Kasumi-1 (cell line): ENCODE results near the gene COL5A1.
"Not testable (repeated sequence)": the region's sequence is repeated elsewhere in the genome, so short reads cannot be mapped to it uniquely, and the experiment has no call there.

Experiments used
- DNase-seq, 2 experiments: peaks; one replicate each; lab custom pipeline; 2025; lab: John Stamatoyannopoulos, UW

Gene COL5A1

DNA sequence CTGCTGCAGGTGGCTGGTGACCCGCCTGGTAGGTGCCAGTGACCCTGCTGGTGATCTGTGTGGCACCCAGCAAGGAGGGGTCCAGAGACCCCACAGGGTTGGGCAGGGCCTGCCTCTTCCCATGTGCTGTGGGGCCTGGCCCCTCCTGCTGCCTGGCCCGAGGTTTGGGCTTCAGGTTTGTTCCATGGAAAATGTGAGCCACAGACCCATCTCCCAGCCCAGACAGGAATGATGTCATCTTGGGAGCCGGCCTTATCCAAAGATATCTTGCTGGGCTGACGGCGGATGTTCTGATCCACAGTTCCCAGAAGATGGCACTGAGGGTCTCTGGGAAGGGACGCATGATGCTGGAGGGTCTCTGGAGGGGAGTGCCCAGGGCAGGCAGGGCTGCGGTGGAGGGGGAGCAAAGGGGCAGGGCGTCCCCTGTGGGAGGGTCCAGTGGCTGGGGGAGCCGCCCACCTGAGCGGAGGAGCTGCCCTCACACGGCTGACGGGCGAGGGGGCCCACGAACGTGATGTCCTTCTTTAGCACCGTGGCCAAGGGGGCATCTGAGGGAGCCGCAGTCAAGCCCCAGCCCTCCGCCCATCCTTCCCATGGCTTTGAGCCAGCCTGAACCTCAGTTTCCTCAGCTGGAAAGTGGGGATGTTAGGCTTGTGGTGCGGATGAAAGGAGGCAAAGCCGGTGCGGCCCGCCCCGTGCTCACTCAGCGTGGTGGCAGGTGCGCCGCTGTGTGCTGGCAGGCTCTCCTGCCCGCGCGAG, 68.1 kb downstream of the COL5A1 start:
- no peak for DNase-seq

DNA sequence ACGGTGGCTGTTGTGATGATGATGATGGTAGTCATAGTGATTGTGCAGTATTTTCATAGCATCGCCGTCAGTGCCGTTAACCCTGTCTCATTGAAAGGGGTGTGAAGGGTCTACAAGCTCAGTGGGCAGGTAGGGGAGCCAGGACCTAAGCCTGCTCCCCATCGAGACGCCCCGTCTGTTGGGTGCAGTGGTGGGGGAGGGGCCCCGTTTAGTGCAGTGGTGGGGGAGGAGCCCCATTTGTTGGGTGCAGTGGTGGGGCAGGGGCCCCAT, 68.6 kb downstream of the COL5A1 start:
- DNase-seq: no peak

DNA sequence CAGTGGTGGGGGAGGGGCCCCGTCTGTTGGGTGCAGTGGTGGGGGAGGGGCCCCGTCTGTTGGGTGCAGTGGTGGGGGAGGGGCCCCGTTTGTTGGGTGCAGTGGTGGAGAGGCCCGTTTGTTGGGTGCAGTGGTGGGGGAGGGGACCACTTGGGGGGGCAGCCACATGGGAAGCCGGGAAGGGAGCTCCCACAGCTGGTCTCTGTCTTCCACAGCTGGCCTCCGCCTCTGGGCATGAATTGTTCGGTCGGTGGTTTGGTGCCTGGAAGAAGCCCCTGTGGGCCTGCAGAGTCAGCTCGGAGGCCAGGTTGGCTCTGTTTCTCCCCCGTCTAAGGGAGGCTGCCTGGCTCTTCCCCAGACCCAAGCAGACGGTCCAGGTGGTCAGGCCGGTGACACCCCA, 69.3 kb downstream of the COL5A1 start:
- no peak for DNase-seq

DNA sequence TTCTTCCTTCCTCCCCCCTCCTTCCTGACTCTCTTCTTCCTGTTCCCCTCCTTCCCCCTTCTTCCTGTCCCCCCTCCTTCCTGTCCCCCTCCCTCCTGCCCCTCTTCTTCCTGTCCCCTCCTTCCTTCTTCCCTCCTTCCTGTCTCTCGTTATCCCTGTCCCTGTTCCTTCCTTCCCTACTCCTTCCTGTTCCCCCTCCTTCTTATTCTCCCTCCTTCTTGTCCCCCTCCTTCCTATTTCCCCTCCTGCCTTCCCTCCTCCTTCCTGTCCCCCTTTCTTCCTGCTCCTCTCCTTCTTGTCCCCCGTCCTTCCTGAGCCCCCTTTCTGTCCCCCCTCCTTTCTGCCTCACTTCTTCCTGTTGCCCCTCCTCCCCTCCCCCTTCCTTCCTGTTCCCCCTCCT, 70.6 kb downstream of the COL5A1 start:
- DNase-seq: no peak

DNA sequence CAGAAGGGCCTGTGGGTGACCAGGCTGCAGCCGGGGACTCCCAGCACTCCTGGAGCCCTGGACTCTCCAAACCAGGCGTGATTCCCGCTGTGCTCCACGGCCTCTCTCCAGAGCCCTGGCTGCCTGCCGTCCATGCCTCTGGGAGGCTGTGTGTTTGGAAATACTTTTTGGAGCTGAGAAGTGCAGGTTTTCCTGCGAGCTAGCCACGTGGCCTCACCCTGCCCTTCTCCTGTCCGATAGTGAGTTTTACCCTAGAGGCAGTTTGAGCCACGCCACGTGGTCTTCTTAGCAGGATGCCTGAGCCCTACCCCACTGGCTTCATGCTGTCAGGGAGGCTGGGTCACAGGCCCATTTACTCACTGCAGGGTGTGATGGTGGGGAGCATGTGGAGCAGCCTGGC, 71.3 kb downstream of the COL5A1 start:
- no peak for DNase-seq

DNA sequence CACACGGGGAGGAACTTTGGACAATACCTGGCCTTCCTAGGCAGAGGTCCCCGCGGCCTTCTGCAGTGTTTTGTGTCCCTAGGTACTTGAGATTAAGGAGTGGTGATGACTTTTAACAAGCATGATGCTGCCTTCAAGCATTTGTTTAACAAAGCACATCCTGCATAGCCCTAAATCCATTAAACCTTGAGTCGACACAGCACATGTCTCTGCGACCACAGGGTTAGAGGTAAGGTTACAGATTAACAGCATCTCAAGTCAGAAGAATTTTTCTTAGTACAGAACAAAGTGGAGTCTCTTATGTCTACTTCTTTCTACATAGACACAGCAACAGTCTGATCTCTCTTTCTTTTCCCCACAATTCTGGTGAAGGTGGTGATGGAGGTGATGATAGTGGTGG, 73.9 kb downstream of the COL5A1 start:
- DNase-seq: not testable (repeated sequence)

DNA sequence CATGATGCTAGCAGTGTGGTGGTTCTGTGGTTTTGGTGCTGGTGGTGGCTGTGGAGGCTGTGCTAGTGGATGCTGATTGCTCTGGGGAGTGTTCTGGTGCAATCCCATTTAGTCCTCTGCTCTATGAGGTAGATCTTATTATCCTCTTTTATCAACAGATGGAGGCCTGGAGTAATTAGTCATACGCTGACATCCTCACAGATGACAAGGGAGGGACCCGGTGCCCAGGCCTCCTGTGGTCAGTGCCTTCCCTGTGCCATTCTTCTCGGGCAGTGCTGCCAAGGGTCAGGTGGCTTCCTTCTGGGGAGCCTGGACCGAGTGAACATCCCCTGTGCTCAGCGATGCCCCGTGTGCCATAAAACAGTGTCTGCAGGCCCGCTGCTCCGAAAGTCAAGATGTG, 74.5 kb downstream of the COL5A1 start:
- no peak for DNase-seq

DNA sequence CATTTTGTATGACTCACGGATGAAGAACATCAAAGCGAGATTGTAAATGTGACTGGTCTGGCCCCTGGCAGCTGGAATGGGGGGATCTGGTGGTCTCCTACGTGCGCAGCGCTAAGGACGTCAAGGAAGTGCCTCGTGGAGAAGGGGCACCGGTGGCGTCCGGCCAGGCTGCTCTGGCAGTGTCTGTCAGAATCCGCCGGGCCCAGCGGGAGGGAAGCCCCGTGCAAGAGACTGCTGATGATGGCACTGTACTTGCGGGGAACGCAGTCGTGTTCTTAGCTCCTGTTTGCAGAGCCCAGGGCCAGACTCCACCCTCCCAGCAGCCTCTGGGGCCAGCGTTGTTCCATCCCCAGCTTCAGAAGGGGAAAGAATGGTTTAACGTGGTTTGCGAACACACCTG, 75.5 kb downstream of the COL5A1 start:
- DNase-seq: no peak

DNA sequence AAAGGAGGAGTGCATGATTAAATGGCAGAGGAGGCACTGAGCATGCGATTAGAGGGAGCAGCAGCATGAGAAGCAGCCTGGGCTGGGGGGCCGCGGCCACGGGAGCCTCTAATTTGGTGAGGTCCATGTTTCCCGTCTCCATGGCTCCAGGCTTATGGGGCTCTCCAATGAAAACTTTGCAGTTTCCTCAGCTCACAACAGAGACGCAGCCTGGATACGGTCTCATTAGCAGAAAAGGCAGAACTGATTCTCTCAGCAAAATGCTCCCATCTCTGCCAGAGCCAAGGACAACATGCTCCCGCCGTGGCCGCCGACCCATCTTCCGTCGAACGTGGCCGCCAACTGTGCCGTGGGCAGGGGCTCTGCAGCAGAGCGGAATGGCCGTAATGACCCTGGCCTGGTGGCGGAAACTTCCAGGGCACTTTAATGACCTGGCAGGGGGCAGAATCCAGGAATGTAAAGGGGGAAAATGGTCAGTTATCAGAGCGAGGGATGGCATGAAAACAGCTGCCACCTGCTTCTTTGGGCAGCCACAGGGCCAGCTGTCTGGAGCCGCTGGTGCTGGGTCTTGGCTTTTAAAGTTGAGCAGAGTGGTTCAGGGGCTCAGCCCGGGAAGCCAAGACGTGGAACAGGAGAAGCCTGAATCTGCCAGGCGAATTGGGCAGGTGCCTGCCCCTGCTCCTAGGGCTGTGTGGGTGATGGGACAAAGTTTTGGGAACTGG, 76.5 kb downstream of the COL5A1 start:
- DNase-seq: no peak

DNA sequence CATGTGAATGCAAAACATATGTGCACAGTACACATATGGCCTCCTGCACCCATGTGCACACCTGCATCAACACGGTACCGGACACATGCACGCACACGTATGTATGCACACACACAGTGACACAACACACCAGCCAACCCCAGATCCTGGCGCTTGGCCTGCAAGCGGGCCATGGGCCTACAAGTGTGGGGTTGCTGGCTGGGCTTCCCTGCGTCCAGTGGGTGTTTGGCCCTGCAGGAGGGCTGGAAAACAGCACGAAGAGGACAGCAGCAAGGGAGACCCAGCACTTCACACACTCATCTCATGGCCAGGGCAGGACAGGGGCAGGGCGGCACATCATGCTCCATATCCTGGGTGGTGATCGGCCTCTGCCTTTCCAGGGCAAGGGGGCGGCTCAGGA, 77.7 kb downstream of the COL5A1 start:
- DNase-seq: no peak

DNA sequence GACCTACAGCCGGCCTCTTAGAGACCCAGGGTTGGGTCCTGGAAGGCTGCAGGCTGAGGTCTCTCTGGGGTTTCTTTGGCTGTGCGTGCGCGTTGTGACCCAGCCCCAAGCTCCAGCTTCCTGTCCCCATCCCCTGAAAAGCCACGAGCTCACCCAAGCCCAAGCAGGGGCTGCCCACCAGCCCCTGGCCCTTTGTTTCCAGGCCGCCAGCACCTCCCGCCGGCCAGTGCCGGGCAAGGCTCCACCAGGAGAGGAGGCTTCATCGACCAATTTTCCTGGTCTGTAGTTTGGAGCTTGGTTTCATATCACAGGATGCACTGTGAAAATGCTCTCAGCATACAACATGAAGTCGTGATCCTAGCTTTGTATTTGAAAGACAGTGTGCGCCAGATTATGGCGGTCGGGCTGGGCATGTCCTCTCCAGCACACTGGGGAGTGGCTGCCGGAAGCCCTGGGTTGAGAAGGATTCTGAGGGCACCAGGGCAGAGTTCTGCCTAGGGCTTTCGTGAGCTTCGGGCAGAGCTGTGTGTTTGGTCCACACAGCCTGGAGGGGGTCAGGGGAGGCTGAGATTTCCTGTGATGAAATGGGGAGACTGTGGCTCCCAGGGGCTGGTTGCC, 78.6 kb downstream of the COL5A1 start:
- no peak for DNase-seq

DNA sequence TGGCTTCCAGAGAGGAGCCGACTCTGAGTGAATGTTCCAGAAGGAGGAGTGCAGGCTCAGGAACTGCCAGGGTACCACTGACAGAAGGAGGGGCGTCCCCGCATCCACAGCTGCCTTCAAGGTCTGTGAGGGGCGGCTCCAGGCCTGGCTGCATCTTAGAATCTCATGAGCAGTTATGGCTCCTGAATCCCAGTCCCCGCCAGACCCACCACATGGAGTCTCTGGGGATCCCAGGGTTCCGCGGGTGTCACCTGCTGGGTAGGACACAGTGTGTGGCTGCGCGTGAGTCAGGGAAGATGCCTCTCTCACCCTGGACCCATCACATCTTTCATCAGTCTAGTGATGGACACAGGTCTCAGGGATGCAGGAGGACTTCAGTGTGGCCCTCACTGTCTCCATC, 79.2 kb downstream of the COL5A1 start:
- no peak for DNase-seq

DNA sequence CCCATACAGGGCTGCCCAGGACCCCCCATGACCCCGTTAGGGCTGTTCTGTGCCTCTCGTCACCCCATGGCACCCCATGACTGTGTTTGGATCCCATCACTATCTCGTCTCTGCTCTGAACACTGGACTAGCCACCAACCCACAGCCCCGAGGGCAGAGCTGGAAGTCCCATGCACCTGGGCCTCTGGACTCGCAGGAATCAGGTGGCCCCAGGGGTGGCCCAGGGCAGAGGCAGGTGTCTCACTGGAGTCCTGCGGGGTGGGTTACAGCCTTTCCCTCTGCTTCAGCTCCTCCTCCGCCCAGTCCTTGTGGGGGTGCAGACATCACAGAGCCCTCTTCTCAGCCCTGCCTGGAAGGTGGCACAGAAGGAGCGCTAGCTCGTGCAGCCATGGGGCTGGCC, 79.7 kb downstream of the COL5A1 start:
- DNase-seq: no peak

DNA sequence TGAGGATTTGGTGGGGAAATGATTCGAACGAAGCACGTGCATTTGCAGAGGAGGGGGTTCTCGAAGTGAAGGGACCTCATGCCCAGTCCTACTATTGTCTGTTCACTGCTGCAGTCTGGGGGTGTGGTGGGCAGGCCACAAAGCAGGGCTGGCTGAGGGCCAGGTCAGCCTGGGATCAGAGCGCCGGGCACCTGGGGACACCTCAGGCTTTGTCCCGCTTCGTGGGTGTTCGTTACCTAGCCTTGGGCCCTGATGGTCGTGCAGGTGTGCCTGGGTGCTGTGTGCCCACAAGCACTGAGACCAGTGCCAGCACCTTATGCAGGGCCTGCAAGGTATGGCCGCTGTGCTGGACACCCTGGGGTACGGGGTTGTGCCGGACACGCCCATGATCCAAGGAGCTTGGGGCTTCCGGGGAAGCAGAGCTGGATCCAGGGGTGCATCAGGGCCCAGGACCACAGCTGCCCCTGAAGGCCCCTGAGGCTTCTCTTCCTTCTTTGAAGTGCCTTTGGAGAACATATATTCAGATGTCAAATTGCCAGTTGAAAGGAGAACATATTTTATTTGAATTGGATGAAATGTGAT, 80.6 kb downstream of the COL5A1 start:
- DNase-seq: no peak

DNA sequence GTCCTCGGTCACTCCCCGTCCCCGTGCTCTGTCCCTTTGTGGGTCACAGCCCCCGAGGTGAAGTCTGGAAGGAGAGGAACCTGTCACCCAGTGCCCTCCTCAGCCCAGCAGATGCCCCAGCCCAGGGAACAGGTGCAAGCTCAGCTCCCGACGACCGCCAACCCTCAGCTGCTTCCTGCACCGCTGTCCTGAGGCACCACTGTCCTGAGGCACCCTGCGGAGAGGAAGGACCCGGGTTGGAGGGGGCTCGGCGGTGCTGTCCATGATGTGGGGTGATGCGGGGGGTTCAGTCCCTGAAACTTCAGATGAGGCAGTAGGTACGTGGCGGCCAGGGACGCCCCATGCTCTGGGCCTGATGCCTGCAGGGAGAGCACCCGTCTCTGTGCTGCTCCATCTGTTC, 81.4 kb downstream of the COL5A1 start:
- no peak for DNase-seq

DNA sequence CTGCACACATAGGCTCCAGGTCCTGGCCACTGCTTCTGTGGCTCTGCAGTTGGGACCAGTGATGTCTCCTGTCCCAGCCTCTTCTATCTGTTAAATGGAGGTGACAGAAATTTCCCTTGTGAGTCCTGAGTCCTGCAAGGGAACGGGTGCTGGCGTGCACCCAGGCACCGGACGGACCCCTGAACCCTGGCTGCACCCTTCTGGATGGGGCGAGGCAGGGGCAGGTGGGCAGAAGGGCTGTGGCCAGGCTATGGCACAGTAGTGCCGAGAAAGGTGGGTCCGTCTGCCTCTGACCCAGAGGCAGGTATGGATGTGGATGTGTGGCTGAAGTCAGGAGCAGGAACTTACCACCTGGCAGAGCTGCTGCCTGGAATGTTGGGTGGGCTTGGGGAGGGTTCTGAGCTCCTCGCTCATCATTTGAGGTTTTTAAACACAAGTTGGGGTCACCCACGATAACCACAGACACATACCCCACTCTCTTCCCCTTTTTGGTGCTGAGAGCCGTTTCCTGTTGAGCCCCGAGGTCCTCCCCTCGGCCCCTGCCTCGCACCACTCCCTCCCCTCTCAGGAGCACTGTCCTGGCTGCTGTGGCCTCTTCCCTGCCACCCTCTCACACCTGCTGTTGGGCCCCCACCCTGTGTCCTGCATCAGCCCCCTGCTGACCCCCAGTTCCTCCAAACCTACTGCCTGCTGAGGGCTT, 82.0 kb downstream of the COL5A1 start:
- DNase-seq: no peak

DNA sequence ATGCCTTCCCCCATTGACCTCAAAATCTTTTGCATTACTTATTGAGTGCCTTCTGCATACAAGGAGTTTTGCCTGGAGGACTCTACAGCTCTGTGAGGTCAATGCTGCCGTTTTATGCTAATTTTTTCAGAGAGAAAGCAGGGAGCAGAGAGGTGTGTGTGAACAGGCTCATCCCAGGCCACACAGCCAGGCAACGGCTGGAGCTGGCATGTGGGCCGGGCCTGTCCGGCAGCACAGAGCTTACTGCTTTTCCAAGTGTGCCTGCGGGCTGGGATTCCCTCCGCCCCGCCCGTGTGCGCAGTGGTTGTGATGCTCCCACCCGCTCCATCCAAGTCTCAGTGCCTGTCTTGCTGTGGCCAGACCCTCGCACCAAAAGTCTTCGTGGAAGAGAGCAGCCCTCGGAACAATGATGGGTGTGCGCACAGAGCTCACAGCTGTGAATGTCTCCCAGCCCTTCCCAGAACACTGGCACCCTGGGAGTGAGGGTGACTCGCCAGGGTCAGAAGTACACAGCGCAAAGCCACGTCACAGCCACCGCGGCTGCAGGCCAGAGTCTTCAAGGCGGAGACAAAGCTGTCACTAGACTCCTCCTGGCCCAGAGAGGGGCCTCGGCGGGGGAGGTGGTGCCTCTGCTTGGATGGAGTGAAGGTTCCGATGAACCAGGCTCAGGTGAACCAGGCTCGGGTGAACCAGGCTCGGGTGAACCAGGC, 82.8 kb downstream of the COL5A1 start:
- no peak for DNase-seq

DNA sequence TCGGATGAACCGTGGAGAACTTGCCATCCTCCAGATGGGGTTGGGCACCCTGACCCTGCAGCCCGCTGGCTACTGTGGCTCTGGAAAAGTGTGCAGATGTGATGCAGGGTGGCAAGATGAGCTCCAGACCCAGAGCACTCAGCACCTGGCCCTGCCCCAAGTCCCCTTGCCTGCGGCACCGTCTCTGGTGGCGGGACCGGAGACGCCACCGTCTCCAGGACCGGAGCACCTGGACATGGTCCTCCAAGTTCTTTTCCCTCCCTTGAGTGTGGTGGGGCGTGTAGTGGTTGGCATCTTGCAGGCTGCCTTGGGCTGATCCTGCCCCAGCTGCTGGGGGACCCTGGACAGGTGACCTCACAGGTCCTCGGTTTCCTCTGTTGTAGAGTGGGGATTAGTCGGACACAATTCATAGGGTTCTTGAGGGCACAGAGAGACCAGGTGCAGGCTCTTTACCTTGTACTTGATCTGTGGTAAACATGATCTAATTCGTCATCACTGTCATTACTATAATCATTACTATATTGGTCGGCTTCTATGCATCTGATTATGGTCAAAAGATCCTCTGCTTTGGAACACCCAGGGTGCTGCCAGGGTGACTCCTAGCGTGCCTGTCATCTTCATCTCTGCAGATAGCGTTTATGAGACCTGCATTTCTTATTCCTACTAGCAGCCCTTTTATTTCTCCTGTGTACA, 83.5 kb downstream of the COL5A1 start:
- DNase-seq: no peak

DNA sequence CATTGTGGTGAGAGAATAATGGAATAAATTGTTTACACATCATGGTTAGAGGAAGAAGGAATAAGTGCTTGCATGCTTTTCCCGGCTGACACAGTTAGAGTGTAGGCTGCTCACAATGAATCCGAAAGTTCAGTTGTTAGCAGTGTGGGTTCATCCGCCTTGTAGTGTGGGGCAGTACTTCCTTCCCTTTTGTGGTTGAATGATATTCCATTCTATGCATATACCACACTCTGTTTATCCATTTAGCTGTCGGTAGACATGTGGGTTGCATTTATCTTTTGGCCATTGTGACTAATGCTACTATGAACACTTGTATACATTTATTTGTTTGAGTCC, 84.0 kb downstream of the COL5A1 start:
- DNase-seq: peak; percentile 23 to 31

DNA sequence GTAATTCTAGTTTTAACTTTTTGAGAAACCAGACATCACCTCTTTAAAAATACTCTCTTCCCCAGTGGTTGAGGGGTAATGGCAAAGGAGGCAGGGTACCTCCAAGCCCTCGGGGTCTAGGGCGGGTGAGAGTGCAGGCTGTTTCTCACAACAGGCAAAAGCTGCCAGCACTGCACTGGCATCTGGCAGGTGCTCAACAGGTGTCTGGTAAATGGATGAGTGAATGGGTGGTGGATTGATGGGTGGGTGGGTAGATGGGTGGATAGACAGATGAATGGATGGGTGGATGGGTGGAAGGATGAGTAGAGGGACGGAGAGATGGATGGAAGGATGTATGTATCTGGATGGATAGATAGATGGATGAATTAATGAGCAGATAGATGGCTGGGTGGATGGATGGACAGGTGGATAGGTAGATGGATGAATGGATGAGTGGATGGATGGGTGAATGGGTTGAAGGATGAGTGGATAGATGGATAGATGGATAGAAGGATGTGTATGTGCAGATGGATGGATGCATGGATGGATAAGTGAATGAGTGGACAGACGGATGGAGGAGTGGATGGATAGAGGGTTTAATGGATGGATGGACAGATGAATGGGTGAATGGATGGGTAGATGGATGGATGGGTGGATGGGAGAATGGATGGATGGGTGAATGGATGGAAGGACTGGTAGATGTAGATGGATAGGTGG, 84.6 kb downstream of the COL5A1 start:
- no peak for DNase-seq

DNA sequence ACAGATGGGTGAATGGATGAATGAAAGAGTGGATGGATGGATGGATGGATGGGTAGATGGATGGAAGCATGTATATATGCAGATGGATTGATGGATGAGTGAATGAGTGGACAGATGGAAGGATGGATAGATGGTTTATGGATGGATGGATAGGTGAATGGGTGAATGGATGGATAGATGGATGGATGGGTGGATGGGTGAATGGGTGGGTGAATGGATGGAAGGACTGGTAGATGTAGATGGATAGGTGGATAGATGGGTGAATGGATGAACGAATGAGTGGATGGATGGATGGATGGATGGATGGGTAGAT, 85.1 kb downstream of the COL5A1 start:
- DNase-seq: no peak
